NCI-H1694 treated with DMSO at 0.1 percent for 48 hours (cell line): ENCODE measurements around the gene VSIG10L.

Experiments
- DNase-seq: peaks from one replicate; lab custom pipeline; 2025; lab: John Stamatoyannopoulos, UW

The VSIG10L gene

GRCh38 chr19:51341976-51342580, at the start of gene VSIG10L:
VSIG10L (minus strand) TSS chr19:51342139; CDS start chr19:51342124, 15 bp downstream.
- DNase-seq = no peak

- DNase-seq = no peak
Observed at GRCh38 chr19:51391073-51391611, 49.2 kb upstream of the VSIG10L start.

GRCh38 chr19:51389143-51389542, 47.2 kb upstream of the VSIG10L start:
- no peak for DNase-seq

- DNase-seq = no peak
Observed at GRCh38 chr19:51387924-51388389, 46.0 kb upstream of the VSIG10L start, which contains the start of gene LIM2. LIM2 (minus strand) TSS chr19:51387974; CDS start chr19:51387443, 531 bp downstream.

- no peak for DNase-seq
Observed at GRCh38 chr19:51386882-51387520, 45.1 kb upstream of the VSIG10L start.

GRCh38 chr19:51382004-51382403, 40.1 kb upstream of the VSIG10L start:
- DNase-seq = no peak

GRCh38 chr19:51380379-51380778, 38.4 kb upstream of the VSIG10L start:
- no peak for DNase-seq

- DNase-seq = no peak
Observed at GRCh38 chr19:51377422-51377821, 35.5 kb upstream of the VSIG10L start.

GRCh38 chr19:51375504-51376221, 33.7 kb upstream of the VSIG10L start:
- no peak for DNase-seq

GRCh38 chr19:51372649-51373504, 30.9 kb upstream of the VSIG10L start, which contains the start of gene NKG7:
NKG7 (minus strand) TSS chr19:51372654; CDS start chr19:51372535, 119 bp downstream.
- DNase-seq = no peak

- no peak for DNase-seq
Observed at GRCh38 chr19:51372021-51372648, 30.2 kb upstream of the VSIG10L start.

- no peak for DNase-seq
Observed at GRCh38 chr19:51371186-51371690, 29.3 kb upstream of the VSIG10L start.

GRCh38 chr19:51370230-51370629, 28.3 kb upstream of the VSIG10L start:
- DNase-seq = no peak

- DNase-seq = no peak
Observed at GRCh38 chr19:51368366-51369282, 26.7 kb upstream of the VSIG10L start, which contains the start of gene CLDND2. CLDND2 (minus strand) TSS chr19:51369003; CDS start chr19:51368577, 426 bp downstream.

- no peak for DNase-seq
Observed at GRCh38 chr19:51367565-51368365, 25.8 kb upstream of the VSIG10L start.

- DNase-seq = no peak
Observed at GRCh38 chr19:51367255-51367564, 25.3 kb upstream of the VSIG10L start.

GRCh38 chr19:51366389-51367254, 24.7 kb upstream of the VSIG10L start:
- no peak for DNase-seq

- DNase-seq = no peak
Observed at GRCh38 chr19:51365965-51366388, 24.0 kb upstream of the VSIG10L start, which contains the start of gene ETFB. ETFB (minus strand) TSS chr19:51366388; CDS start chr19:51366326, 62 bp downstream.
